Epithelial cell of prostate (primary cell): ENCODE data around the gene ALG6.

ENCODE experiments used
- DNase-seq: peaks from one replicate; pipeline ENCODE4 v3.0.0-alpha.2; 2011; ENCODE audit warnings: low read depth, low spot score
- H3K27ac ChIP-seq: fragments of 450-650 bp; 2 replicates; pipeline ENCODE4 v1.5.1; 2017; ENCODE audit warnings: mild to moderate bottlenecking

ALG6 gene

GRCh38 chr1:63367215-63368103 is at the start of gene ALG6:
ALG6 (plus strand) TSS chr1:63367627; CDS start chr1:63370978, 3,351 bp downstream.
- peak within 1 kb of the TSS; percentile 14 for H3K27ac ChIP-seq

GRCh38 chr1:63317817-63318152 is 49.6 kb upstream of the ALG6 start:
- no peak for DNase-seq
- H3K27ac ChIP-seq, result no peak overlapping the region

More at GRCh38 chr1:63367215-63368103, at the start of gene ALG6:
- peak; percentile 31 for DNase-seq

- no peak overlapping the region for H3K27ac ChIP-seq
- DNase-seq, result no peak
These were observed 49.0 kb upstream of the ALG6 start for GRCh38 chr1:63318201-63318979.

DNA sequence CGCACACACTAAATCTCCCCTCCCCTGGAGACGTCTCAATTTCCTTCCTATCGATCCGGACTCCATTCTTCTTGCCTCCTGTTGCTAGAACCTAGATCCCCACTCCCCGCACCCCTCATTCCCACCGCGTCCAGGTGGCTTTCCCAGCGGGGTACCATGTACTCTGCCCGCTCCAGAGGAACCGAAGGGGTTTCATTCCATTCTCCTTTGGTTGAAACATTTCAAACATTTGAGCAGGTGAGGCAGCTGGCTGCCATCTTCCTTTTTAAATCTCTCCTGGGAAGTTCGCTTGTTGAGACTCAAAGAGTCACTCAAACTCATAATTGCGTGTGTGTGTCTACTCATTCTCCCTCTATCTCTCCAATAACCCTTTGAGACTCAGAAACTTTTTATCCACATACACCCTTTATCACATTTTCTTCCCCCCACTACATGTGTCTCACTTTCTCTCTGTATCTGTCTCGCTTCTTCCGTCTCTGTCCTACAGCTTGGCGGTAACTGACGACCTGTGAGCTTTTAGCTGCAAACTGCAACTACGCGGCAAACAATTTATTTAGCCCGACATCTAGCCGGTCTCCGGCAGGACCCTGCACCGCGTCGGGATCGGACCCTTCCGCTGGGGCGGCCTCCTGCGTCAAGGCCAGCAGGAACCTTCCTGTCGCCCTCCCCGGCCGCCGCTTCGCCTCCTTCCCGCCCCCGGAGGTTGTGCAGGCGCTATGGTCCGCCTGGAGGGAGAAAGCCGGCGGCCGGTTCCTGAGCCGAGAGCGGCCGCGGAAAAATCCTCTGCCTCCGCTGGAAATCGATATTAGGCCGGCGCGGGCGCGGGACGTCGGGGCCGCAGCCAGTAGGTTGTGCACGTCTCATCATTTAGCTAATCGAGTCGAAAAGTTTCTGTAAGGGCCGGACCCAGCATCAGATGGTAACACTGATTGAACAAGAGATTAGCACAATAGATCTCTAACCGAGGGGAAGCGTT is 48.1 kb upstream of the ALG6 start:
- no peak overlapping the region for H3K27ac ChIP-seq
- no peak for DNase-seq

GRCh38 chr1:63320022-63320721 is 47.3 kb upstream of the ALG6 start:
- no peak for DNase-seq
- no peak overlapping the region for H3K27ac ChIP-seq

DNA sequence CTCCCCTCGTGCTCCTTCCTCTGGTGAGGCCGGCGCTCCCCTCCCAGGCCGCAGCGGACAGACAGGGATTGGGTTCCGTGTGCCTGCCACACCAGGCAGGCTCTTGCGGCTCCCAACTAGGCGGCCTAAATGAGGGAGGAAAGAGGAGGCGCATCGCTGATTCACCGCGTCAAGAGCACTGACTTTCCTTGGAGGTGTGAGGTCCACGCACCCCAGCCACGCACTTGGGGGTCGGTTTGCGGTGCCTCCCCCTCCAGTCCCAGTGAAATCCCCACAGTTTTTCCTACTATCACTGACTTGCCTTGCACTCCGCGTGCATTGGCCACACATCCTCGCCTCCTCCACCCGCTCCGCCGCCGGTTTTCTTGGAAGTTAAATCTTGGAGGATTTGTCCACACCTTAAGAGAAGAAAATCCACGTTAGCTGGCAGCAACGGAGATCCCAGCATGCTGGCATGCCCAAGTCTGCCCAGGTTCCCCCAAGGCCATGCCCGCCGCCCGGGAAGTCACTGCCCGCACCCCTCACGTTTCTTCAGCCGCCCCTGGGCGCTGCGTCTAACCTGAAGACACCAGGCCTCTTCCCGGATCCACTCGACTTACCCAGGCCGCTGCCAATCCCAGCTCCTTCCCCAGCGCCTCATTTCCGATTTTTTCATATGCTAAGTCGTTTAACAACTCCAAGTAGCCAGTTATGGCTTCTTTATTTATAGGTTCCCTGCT is 46.2 kb upstream of the ALG6 start:
- DNase-seq, result no peak
- no peak overlapping the region for H3K27ac ChIP-seq

- H3K27ac ChIP-seq, result no peak overlapping the region
- no peak for DNase-seq
These were observed 45.7 kb upstream of the ALG6 start for GRCh38 chr1:63321785-63322113.

- no peak for DNase-seq
- H3K27ac ChIP-seq, result no peak within 1 kb of the TSS
These were observed 45.1 kb upstream of the ALG6 start, which contains the start of gene FOXD3 for GRCh38 chr1:63322114-63322943. FOXD3 (plus strand) TSS chr1:63322567; CDS start chr1:63323059, 492 bp downstream.

DNA sequence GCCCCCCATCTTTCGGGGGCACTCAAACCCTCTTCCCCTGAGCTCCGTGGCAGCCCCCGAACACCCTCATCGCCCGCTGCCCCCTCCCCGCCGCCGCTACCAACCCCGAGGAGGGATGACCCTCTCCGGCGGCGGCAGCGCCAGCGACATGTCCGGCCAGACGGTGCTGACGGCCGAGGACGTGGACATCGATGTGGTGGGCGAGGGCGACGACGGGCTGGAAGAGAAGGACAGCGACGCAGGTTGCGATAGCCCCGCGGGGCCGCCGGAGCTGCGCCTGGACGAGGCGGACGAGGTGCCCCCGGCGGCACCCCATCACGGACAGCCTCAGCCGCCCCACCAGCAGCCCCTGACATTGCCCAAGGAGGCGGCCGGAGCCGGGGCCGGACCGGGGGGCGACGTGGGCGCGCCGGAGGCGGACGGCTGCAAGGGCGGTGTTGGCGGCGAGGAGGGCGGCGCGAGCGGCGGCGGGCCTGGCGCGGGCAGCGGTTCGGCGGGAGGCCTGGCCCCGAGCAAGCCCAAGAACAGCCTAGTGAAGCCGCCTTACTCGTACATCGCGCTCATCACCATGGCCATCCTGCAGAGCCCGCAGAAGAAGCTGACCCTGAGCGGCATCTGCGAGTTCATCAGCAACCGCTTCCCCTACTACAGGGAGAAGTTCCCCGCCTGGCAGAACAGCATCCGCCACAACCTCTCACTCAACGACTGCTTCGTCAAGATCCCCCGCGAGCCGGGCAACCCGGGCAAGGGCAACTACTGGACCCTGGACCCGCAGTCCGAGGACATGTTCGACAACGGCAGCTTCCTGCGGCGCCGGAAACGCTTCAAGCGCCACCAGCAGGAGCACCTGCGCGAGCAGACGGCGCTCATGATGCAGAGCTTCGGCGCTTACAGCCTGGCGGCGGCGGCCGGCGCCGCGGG is 44.2 kb upstream of the ALG6 start:
- no peak for DNase-seq
- H3K27ac ChIP-seq, result no peak overlapping the region

GRCh38 chr1:63323865-63324778 is 43.3 kb upstream of the ALG6 start:
- DNase-seq, result no peak
- no peak overlapping the region for H3K27ac ChIP-seq

DNA sequence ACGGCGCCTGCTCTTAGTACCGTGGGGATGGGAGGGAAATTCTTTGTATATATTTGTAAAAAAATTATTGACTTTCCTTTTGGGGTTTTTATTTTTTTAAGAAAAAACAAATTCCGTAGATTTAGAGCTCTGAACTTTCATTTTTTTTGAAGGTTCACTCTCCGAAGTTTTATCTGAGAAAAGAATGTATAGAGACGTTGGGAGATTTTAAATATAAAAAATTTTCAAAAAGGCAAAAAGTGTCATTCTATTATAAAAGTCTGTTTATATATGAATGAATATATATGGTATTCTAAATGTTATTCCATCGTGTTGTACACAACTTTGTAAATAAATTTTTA is 42.7 kb upstream of the ALG6 start:
- no peak for DNase-seq
- no peak overlapping the region for H3K27ac ChIP-seq

DNA sequence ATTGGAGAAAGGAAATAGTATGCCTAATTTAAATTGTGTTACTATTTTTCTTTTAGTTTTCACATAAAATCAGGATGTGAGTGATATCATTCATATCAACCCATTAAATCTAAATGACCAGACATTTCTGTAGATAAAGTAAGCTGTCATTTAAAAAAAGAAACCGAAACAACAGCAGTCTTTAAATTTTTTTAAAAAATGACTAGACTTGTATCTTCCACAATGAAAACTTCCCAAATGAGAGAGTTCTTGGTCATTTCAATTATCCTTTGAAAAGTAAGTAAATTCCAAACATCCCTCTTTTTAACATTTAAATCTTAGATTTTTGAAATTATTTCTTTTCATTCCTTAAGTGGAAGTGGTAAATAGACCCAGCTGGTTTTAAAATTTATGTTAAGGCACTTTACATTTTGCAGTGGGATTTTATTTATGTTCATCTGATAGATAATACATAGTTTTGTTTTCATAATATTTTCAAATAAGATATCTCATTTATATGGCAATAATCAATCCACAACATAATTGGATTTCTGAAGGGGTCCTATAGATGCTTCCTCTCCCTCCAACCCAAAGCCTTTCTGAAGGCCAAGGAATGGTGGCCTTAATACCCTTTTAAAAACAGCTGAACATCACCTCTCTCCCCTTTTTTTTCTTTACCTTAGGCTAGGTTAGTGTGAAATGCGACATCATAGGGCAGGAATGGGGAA is 42.0 kb upstream of the ALG6 start:
- H3K27ac ChIP-seq, result no peak overlapping the region
- DNase-seq, result no peak

GRCh38 chr1:63326106-63326472 is 41.3 kb upstream of the ALG6 start:
- no peak overlapping the region for H3K27ac ChIP-seq
- DNase-seq, result no peak

DNA sequence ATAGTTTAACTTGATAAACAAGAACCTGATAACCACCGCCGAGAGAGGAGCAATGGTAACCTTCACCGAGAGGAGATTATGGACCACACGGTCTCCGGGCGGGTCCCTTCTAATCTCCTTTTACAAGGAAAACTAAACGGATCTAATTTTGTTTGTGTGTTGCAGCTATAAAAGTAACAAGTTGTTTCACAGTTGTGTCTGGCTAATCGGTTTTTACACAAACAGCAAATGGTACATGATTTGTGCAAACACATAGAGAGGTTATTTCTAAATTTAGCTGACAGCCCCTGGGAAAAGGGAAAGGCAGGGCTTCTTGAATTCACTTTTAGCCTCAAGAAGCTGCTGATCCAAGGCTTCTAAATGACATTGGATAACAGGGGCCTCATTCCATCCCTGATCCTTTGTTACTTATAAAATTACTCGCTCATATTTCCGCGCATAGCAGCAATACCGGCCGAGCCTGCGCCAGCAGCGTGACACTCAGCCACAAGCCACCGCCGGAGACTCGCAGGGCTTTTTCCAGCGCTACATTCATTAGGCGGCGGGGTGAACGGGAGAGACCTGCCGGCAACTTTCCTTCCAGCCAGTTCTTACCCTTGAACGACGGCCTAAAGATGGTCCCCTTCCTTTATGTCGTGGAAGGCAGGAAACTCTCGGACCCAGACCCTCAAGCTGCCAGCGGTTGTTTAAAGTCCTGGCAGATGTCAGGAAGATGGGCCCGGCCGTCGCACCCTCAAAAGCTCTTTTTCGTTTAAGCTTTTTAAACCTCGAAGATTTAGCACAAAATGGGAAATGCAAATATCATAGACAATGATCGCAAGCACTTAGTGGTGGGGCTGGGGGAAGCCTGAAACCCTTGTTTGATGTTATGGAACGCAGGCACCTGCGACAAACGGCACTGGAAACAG is 40.7 kb upstream of the ALG6 start:
- DNase-seq, result no peak
- no peak overlapping the region for H3K27ac ChIP-seq
